ENCODE measurements around the gene OR2F1. TPM values are rescaled to one million over a fixed set of nuclear protein-coding genes. Genes with fewer than 3 reads are reported as not detected.

OR2F1 gene
- total RNA-seq, 2 donors from 2014 or later: not detected

DNA sequence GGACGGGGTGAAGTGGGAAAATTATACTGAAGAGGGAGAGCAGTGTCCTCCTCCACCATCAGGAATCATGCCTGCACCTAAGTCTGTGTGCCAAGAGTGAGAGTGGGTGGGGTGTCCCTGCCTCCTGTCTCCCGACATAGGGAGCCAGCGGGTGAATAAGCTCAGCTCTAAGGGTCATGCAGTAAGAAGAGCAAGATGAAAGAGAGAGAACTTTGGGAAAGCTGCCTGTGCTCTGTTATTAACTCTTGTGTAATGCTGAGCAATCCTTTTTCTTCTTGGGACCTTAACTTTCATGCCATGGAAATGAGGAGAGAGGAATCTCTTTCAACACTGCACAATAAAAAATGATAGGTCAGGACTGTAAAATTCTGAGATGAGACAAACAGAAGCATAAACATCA is 44.8 kb upstream of the OR2F1 start:
- Histone ChIP-seq H3K4me1 (replicated peaks) (no peaks in the 10 kb centered on the region), H3K27me3 (replicated peaks; ENCODE audit: insufficient read depth) (no peaks in the 10 kb centered on the region), H3K36me3 (no peaks in the 10 kb centered on the region), H3K9me3 (no peaks in the 10 kb centered on the region), H3K4me3 (no peak overlapping the region), H3K27ac (no peak overlapping the region)
- no peak for DNase-seq (ENCODE audit: low spot score)
- TF ChIP-seq POLR2AphosphoS5 (IDR thresholded peaks at IDR 0.05) (no peak), POLR2A (IDR thresholded peaks at IDR 0.05) (no peak)
- TF ChIP-seq, protein P1, sequence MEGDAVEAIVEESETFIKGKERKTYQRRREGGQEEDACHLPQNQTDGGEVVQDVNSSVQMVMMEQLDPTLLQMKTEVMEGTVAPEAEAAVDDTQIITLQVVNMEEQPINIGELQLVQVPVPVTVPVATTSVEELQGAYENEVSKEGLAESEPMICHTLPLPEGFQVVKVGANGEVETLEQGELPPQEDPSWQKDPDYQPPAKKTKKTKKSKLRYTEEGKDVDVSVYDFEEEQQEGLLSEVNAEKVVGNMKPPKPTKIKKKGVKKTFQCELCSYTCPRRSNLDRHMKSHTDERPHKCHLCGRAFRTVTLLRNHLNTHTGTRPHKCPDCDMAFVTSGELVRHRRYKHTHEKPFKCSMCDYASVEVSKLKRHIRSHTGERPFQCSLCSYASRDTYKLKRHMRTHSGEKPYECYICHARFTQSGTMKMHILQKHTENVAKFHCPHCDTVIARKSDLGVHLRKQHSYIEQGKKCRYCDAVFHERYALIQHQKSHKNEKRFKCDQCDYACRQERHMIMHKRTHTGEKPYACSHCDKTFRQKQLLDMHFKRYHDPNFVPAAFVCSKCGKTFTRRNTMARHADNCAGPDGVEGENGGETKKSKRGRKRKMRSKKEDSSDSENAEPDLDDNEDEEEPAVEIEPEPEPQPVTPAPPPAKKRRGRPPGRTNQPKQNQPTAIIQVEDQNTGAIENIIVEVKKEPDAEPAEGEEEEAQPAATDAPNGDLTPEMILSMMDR (IDR thresholded peaks at IDR 0.05): no peak
- 59% methylated on average over 3 of the region's 3 CpGs for WGBS
- intact Hi-C loops (cut with DNase I): no loop called here

DNA sequence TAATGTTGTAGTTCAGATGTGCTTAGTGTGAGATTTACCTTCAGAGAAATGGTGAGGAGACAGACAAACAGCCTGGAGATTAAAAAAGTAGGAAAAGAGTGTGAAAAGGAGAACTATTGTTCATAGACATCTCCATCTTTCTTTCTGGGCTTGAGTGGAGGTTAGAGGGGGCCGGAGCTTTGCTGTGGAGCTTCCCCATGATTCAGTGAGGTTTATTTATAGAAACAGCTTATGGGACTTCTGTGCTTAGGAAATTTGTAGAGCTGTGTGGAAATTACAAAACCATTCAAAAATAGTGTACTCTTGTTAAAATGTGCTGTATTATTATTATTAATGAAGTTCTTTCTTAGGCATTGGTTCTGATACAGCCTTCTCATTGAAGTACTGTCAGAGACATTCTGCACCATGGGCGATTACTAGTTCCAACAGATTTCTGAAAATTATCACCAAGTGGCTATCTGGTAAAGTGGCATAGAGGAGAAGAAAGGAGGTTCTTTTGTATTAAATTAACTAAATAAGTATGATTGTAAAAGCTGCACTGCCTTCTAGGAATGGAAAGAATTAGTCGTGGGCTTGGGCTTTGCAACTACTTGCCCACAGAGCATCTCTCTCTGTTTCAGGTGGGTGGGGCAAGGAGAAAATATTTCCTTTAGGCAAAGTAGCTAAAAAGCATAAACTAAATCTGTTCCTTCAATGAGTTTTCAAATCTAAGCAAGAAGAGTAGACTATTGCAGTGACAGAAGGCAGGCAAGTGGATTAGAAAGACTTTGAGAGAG is 44.0 kb upstream of the OR2F1 start:
- Histone ChIP-seq H3K9me3 (no peaks in the 10 kb centered on the region), H3K4me1 (replicated peaks) (no peaks in the 10 kb centered on the region), H3K4me3 (no peak overlapping the region), H3K27ac (no peak overlapping the region), H3K36me3 (no peaks in the 10 kb centered on the region), H3K27me3 (replicated peaks; ENCODE audit: insufficient read depth) (no peaks in the 10 kb centered on the region)
- WGBS: 62% methylated on average over 3 of the region's 3 CpGs
- intact Hi-C loops (cut with DNase I): no loop called here
- TF ChIP-seq POLR2A (IDR thresholded peaks at IDR 0.05) (no peak), POLR2AphosphoS5 (IDR thresholded peaks at IDR 0.05) (no peak)
- TF ChIP-seq, protein P1 (IDR thresholded peaks at IDR 0.05): no peak
- DNase-seq (ENCODE audit: low spot score): no peak

DNA sequence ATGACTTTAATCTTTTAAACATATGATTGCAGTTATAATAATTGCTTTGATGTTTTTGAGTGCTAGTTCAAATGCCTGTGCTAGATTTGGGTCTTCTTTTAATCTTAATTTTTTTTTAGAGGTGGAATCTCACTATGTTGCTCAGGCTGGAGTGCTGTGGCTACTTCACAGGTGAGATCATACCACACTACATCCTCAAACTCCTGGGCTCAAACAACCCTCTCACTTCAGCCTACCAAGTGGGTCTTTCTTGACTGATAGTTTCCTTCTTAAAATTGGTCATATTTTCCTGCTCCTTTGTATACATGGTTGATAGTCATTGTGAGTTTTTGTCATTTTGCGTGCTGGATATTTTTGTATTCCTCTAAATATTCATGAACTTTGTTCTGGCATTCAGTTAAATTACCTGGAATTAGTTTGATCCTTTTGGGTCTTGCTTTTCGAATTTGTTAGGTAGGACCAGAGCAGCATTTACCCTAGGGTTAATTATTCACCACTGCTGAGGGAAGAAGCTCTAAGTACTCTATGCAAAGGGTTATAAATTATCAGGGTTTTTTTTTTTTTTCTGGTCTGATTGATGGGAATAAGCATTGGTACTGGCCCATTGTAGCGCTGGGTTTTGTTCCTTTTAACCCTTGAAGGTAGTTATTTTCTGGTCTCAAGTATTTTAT is 40.6 kb upstream of the OR2F1 start:
- Histone ChIP-seq H3K36me3 (no peaks in the 10 kb centered on the region), H3K4me1 (replicated peaks) (no peaks in the 10 kb centered on the region), H3K27me3 (replicated peaks; ENCODE audit: insufficient read depth) (no peaks in the 10 kb centered on the region), H3K27ac (no peak overlapping the region), H3K4me3 (no peak overlapping the region), H3K9me3 (no peaks in the 10 kb centered on the region)
- DNase-seq (ENCODE audit: low spot score): no peak
- intact Hi-C loops (cut with DNase I): no loop called here
- 65% methylated on average over 3 of the region's 3 CpGs for WGBS
- TF ChIP-seq, protein P1 (IDR thresholded peaks at IDR 0.05): no peak

DNA sequence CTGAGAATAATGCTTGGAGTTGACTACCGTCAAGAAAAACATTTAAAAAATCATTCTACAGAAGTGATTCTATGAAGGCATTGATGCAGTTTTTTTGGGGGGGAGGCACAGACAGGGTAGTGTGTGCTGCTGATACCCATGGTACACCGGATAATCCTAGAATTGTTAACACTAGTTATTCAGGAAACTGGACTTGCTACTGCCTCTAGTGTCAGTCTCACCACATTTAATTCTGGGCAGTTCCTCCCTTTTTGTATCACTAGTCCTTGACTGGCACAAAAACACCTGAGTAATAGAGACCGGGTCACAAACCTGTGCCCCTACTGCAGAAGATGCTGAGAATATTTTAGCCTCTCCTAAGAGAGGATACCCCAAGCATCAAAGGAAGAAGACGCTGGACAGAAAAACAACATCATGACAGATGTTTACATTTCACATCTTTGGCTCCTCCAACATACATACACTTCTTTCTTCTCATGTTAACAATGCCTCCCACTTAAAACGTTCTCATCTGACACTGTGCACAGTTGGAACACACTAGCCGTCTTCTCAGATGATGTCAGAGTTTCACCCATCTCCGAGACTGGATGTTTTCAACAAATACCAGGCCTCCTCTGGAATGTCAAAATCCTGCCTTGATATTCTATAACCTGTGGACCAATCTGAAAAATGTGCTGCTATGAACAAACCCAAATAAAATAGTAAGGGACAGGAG is 39.5 kb upstream of the OR2F1 start:
- TF ChIP-seq POLR2A (IDR thresholded peaks at IDR 0.05): no peak
- no peak for TF ChIP-seq POLR2AphosphoS5 (IDR thresholded peaks at IDR 0.05)
- TF ChIP-seq, protein P1 (IDR thresholded peaks at IDR 0.05): no peak
- no peaks in the 10 kb centered on the region for H3K4me1 ChIP-seq (replicated peaks)
- no peaks in the 10 kb centered on the region for H3K9me3 ChIP-seq
- DNase-seq (ENCODE audit: low spot score): no peak
- H3K36me3 ChIP-seq: no peaks in the 10 kb centered on the region
- WGBS: 58% methylated on average over 7 of the region's 7 CpGs
- intact Hi-C loops (cut with DNase I): no loop called here
- H3K27me3 ChIP-seq (replicated peaks; ENCODE audit: insufficient read depth): no peaks in the 10 kb centered on the region
- H3K27ac ChIP-seq: no peak overlapping the region
- H3K4me3 ChIP-seq: no peak overlapping the region

Data from prostate gland (tissue), 2 donors.